ENCODE measurements around the gene ATF4.

DNA sequence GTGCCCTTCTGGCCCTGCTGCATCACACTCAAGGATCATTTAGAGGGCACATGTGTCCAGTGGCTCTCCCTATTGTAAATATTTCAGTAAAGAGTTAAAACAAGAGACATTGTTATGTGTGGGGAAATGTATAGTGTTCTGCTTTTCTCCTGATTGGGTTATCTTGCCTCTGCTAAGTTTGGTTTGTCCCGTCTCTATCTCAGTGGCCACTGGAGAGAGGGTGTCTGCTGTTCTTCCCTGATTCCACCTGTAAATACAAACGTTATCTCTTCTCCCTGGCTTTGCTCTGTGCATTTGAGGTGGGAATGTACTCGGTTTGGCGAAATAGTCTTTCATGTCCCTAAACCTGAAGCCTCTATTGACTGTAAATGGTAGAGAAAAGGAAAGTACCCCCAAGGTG is 12.0 kb upstream of the ATF4 start:
- TF ChIP-seq, protein P1, sequence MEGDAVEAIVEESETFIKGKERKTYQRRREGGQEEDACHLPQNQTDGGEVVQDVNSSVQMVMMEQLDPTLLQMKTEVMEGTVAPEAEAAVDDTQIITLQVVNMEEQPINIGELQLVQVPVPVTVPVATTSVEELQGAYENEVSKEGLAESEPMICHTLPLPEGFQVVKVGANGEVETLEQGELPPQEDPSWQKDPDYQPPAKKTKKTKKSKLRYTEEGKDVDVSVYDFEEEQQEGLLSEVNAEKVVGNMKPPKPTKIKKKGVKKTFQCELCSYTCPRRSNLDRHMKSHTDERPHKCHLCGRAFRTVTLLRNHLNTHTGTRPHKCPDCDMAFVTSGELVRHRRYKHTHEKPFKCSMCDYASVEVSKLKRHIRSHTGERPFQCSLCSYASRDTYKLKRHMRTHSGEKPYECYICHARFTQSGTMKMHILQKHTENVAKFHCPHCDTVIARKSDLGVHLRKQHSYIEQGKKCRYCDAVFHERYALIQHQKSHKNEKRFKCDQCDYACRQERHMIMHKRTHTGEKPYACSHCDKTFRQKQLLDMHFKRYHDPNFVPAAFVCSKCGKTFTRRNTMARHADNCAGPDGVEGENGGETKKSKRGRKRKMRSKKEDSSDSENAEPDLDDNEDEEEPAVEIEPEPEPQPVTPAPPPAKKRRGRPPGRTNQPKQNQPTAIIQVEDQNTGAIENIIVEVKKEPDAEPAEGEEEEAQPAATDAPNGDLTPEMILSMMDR (IDR thresholded peaks at IDR 0.05; ENCODE audit: insufficient read depth, low read length, poor library complexity, severe bottlenecking), result no peak
- TF ChIP-seq EZH2phosphoT487 (conservative IDR thresholded peaks at IDR 0.05; ENCODE audit: low read length), result no peak

Data from SU-DHL-6 (cell line).